HG03103 (cell line): ENCODE measurements around the gene NIP7.
"Not testable (repeated sequence)": the region's sequence is repeated elsewhere in the genome, so short reads cannot be mapped to it uniquely, and the experiment has no call there.

Experiments used
- ATAC-seq: cut with Tn5 transposase; IDR thresholded peaks from one replicate; pipeline ENCODE4 v1.9.1; 2021; ENCODE audit warnings: low read depth; ENCODE audit not compliant: unreplicated experiment

Gene NIP7

DNA sequence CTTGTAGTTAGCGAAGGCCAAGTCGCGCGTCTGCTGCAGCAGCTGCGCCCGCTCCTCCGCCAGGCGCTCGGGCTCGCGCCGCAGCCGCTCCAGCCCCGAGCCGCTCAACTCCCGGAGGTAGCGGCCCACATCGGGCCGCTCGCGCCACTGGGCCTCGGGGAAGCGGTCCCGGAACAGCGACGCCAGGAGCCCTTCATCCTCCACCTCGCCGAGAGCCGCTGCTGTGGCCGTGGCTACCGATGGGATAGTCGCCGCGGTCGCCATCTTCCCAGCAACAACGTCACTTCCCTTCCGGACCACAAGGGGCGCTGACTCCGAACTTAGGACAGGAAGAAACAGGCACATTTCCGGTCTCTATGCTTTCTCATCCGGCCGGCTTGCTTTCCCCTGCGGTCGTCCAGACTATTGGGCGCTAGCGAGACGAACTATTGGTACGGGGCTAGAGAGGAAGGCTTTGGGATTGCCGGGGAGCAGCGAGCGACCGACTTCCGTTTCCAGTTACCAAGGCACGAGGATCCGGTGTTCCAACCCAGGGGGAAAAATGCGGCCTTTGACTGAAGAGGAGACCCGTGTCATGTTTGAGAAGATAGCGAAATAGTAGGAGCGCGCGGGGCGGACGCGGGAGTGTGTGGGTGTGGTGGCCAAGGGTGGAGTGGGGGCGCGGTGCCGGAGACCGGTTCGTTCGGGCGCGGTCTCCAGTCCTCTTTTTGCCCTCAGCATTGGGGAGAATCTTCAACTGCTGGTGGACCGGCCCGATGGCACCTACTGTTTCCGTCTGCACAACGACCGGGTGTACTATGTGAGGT, at the start of gene NIP7, which contains the start of gene COG8:
Gene NIP7 (plus strand): TSS at position 484 of the 806 bp plus-strand sequence. CDS start 58 bp downstream, at position 542.
Gene COG8 (minus strand): TSS at position 276 of the 806 bp plus-strand sequence. CDS start 12 bp downstream, at position 264.
- ATAC-seq, result peak; percentile 84

DNA sequence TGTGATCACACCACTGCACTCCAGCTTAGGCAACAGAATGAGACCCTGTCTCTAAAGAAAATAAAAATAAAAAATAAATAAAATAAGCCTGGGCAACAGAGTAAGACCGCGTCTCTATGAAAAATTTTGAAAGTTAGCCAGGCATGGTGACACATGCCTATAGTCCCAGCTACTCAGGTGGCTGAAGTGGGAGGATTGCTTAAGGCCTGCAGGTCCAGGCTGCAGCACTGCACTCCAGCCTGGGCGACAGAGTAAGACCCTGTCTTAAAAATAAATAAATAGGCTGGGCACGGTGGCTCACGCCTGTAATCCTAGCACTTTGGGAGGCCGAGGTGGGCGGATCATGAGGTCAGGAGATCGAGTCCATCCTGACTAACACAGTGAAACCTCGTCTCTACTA, 47.9 kb upstream of the NIP7 start:
- not testable (repeated sequence) for ATAC-seq

GRCh38 chr16:69293401-69293800, 46.2 kb upstream of the NIP7 start:
- ATAC-seq, result no peak

GRCh38 chr16:69294051-69294450, 45.5 kb upstream of the NIP7 start:
- ATAC-seq, result no peak

DNA sequence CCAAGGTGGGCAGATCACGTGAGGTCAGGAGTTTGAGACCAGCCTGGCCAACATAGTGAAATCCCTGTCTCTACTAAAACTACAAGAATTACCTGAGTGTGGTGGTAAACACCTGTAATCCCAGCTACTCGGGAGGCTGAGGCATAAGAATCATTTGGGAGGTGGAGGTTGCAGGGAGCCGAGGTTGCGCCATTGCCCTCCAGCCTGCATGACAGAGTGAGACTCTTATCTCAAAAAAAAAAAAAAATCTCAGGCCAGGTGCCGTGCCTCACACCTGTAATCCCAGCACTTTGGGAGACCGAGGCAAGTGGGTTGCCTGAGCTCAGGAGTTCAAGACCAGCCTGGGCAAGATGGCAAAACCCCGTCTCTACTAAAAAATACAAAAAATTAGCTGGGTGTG, 42.8 kb upstream of the NIP7 start:
- not testable (repeated sequence) for ATAC-seq

- no peak for ATAC-seq
Observed at GRCh38 chr16:69298261-69298660, 41.3 kb upstream of the NIP7 start.

DNA sequence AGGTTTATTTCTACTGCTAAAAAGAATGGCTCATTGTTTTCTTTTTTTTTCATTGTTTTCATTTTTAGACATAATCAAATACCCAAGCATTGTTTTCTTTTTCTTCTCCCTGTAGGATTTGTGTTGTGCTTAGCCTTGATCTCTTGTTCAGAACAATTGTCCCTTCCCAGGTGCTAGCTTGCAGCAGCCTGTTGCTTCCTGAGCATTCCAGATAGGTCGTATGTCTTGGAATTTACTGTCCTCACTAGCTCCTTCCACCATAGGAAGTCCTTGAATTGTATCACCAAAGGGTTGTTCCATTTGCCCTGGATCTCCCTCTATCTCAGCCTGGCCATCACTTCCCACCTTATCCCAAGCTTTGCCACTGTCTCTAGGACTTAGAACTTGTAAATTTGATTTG, 38.4 kb upstream of the NIP7 start:
- ATAC-seq, result no peak

DNA sequence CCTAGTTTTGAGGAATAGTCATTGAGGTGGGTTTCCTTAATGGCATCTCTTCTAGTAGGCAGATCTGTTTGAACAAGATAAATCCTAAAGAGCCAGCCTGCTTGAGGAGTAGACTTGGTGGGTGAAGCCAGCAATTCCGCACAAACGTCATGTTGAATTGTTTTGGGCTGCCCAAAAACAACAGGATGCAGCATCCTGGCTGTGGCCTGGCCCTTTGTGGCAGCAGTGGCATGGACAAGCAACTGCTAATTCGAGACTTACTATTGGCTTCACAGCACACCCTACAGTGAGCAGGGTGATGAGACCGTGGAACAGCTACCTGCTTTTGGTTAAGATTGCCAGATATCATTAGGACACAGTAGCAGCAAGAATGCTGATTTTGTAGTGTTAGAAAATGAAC, 37.7 kb upstream of the NIP7 start:
- ATAC-seq, result no peak

- ATAC-seq, result no peak
Observed at GRCh38 chr16:69302301-69302700, 37.3 kb upstream of the NIP7 start.

- no peak for ATAC-seq
Observed at GRCh38 chr16:69306031-69306430, 33.5 kb upstream of the NIP7 start.

DNA sequence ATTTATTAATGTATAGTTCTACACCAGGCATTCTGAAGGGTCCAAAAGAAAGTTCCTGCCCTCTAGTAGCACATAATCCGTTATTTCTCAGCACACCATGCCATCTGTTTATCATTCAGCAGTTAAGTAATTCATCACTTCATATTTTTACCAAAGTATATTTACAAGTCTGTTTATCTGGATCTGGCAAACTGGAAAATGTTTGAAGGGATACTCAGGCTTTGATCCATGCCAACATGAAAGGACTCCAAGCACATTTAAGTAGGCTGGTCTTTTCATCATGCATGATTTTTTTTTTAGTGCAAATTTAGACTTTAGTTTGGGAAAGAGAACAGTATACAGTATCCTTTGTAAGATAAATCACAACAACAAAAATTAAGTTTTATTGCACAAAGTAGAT, 32.5 kb upstream of the NIP7 start:
- no peak for ATAC-seq

DNA sequence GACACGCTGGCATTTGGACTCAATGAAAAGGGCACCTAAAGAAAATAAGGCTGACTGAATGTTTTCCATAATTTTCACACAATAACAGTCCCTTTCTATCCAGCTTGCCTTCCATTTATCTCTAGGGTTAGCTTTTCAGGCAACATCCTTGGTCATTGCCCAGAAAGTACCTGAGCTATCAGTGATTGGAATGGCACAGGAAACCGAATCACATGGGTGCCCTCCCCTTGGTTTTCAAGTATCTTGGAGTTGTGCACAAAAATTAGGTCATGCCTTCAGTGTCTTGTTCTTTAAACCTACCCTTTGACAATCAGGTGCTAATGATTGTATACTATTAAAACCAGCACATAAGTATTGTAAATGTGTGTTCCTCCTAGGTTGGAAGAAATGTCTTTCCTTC, 31.7 kb upstream of the NIP7 start:
- no peak for ATAC-seq

GRCh38 chr16:69309316-69309715, 30.3 kb upstream of the NIP7 start:
- ATAC-seq, result no peak

DNA sequence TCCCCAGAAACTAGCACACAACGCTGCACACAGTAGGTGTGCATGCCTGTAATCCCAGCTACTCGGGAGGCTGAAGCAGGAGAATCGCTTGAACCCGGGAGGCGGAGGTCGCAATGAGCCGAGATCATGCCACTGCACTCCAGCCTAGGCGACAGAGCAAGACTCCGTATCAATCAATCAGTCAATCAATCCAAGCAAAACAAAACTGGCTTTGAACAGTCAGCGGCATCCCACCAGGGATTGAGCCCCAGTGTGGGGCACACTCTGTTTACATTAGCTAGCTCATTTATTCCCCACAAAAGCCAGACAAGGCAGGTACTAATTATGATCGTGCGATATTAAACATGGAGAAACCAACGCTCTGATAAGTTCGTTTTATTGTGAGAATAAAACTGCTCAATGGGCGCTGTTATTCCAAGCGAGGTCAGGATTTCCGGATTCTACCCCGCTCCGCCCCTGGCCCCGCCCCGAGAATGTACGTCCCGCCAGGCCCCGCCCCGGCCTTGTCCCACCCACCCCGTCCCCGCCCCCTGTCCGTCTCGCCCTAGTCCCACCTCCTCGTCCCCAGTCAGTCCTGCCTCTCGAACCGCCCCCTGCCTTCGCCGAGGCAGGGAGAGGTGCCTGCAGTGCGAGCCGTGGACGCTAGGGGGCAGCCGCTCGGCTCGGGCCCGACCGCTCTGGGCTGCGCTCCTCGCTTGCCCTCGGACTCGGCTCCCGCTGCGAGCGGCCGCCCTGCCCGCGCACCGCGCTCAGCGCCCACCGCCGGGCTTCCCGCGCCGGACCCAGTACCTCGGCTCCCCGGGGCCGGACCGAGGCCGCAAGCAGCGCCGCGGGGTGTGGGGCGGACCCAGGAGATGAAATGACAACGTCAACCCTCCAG, 28.7 kb upstream of the NIP7 start, which contains the start of gene VPS4A:
Gene VPS4A (plus strand): TSS at position 698 of the 880 bp plus-strand sequence. CDS start 162 bp downstream, at position 860.
- ATAC-seq, result peak; percentile 90

DNA sequence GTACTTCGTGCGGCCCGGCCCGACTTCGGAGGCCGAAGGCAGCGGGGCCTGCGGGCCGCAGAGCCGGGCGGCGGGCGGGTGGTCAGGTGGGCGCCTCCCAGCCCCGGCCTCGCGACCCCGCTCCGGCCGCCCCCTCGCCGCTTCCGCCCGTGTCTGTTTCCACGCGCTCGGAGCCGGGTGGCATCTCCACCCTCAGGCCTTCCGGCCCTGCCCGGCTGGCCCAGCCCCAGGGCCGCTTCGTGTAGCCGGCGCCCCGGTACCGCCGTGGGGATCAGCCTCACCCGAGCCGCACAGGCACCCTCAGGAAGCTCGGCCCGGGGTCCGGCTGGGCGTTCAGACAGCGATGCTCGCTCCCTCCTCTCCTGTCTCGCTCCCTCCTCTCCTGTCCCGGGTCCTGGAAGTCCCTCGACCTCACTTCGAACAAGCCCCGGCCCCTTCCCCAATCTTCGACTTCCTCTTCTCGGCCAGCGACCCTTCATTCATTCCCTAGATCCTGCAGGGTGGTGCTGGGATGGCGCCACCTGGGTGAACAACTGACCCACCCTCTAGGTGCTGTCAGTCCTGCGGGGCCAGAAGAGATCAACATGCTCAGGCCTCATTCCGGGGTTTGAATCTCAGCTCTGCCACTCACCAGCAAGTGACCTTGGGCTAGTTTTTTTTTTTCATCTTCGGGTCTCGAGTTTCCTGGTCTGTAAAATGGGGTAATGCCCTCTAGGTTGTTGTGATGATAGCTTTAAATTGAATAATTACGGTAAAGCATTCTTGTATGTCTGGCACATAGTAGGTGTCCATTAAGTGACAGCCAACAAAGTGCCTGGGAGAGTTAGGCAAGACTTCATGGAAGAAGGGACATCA, 27.8 kb upstream of the NIP7 start:
- peak; percentile 37 for ATAC-seq

GRCh38 chr16:69313469-69313868, 26.1 kb upstream of the NIP7 start:
- ATAC-seq, result no peak

DNA sequence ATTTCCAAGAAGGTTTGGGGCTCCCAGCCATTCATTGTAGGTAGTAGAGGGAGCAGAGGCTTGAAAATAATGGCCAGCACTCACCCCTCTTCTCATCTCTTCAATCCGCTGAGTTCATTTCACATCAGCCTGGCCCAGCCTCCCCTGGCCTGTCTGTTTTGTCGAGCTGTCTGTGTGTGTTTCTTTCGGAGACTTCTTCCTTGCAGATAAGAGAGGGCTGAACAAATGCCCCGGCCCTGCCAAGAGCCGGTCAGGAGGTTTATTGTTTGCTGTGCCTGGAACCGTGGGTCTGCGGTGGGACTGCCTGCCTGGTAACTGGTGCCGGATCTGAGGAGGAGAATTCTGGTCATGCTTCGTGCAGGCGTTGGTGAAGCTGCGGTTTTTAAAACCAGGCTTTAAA, 25.0 kb upstream of the NIP7 start:
- no peak for ATAC-seq

GRCh38 chr16:69315486-69316311, 23.9 kb upstream of the NIP7 start:
- ATAC-seq, result no peak

GRCh38 chr16:69316595-69317034, 23.0 kb upstream of the NIP7 start:
- ATAC-seq, result no peak
